Activated T-helper 1 cell treated with anti-CD3 and anti-CD28 coated beads, Interleukin-2, amount 50 U/mL, for 16 hours (primary cell): ENCODE data around the gene CDCA4.

Experiments used
- DNase-seq, 2 donors: peaks; one replicate each; pipeline ENCODE4 v3.0.0-alpha.2; 2020; ENCODE audit warnings: low read depth in 1 of 2, low spot score in 1 of 2

CDCA4 gene

GRCh38 chr14:104991896-104992230 is 29.0 kb downstream of the CDCA4 start:
- DNase-seq = no peak

- DNase-seq = no peak
Observed at GRCh38 chr14:104989951-104990303, 31.0 kb downstream of the CDCA4 start.

GRCh38 chr14:104989236-104989950 is 31.5 kb downstream of the CDCA4 start:
- no peak for DNase-seq

GRCh38 chr14:104986487-104987164 is 34.3 kb downstream of the CDCA4 start:
- DNase-seq = no peak

GRCh38 chr14:104985675-104986486 is 35.0 kb downstream of the CDCA4 start, which contains the start of gene CLBA1:
Gene CLBA1 (plus strand): TSS chr14:104985788. CDS start chr14:104986432, 644 bp downstream.
- DNase-seq = peak; percentile 70 to 85

GRCh38 chr14:104984056-104984894 is 36.6 kb downstream of the CDCA4 start:
- no peak for DNase-seq

GRCh38 chr14:104983231-104983721 is 37.6 kb downstream of the CDCA4 start:
- DNase-seq = no peak

- no peak for DNase-seq
Observed at GRCh38 chr14:104982548-104983230, 38.2 kb downstream of the CDCA4 start.

- DNase-seq = no peak
Observed at GRCh38 chr14:104981699-104982541, 39.0 kb downstream of the CDCA4 start.

- no peak for DNase-seq
Observed at GRCh38 chr14:104980611-104981531, 40.0 kb downstream of the CDCA4 start.

- DNase-seq = no peak
Observed at GRCh38 chr14:104979758-104980610, 40.9 kb downstream of the CDCA4 start.

- DNase-seq = no peak
Observed at GRCh38 chr14:104978746-104979691, 41.9 kb downstream of the CDCA4 start.

- peak in 1 of 2 donors; percentile 29 for DNase-seq
Observed at GRCh38 chr14:104977681-104978653, 42.9 kb downstream of the CDCA4 start, which contains the start of gene AHNAK2. Gene AHNAK2 (minus strand): TSS chr14:104978374. CDS start chr14:104978237, 137 bp downstream.

GRCh38 chr14:104977008-104977680 is 43.7 kb downstream of the CDCA4 start:
- no peak for DNase-seq
